ENCODE data around the gene RADIL.

The RADIL gene

DNA sequence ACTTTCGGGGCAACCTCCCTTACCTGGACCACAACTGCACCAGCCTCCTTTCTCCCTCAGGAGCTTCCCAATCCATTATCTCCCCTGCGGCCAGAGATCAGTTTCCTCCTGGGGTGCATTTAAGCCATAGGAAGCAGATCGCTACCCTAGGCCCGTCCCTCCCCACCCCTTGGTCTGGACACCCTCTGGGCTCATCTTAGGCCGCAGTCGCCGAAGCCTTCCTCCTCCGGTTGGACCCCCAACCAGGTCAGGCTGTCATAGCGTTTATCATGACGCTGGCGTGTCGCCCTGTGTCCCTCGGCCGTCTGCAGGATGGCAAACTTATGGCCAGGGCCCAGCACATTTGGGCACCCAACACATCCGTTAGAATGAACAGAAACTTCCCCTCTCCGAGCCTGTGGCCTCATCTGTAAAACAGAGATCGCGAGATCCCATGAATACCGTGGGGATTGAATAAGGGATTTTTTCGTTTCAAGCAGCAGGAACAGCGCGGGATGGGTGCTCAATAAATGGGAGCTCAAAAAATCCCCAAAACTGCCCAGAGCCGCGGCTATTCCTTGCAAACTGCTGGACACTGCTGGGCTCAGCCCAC is 108.8 kb downstream of the RADIL start:
- Mint-ChIP-seq H3K27ac (peak overlapping the region; percentile 98), H3K4me1 (ENCODE audit: low read depth) (peaks cover 29% of the 10 kb centered on the region), H3K9me3 (no peaks in the 10 kb centered on the region), H3K36me3 (ENCODE audit: low read depth) (peaks cover 16% of the 10 kb centered on the region), H3K4me3 (peak overlapping the region; percentile 95), H3K27me3 (ENCODE audit: low read depth) (no peaks in the 10 kb centered on the region)
- DNase-seq (ENCODE audit: low spot score), result no peak

- H3K4me1 Mint-ChIP-seq (ENCODE audit: low read depth), result peaks cover 29% of the 10 kb centered on the region
- H3K36me3 Mint-ChIP-seq (ENCODE audit: low read depth), result peaks cover 15% of the 10 kb centered on the region
- peak overlapping the region; percentile 98 for H3K27ac Mint-ChIP-seq
- H3K4me3 Mint-ChIP-seq, result peak overlapping the region; percentile 95
- no peak for DNase-seq (ENCODE audit: low spot score)
- no peaks in the 10 kb centered on the region for H3K27me3 Mint-ChIP-seq (ENCODE audit: low read depth)
- H3K9me3 Mint-ChIP-seq, result no peaks in the 10 kb centered on the region
Observed at GRCh38 chr7:4774007-4774406, 109.5 kb downstream of the RADIL start.

- Mint-ChIP-seq H3K9me3 (no peaks in the 10 kb centered on the region), H3K27ac (no peak overlapping the region), H3K36me3 (ENCODE audit: low read depth) (peaks cover 8% of the 10 kb centered on the region), H3K27me3 (ENCODE audit: low read depth) (no peaks in the 10 kb centered on the region), H3K4me3 (no peak overlapping the region), H3K4me1 (ENCODE audit: low read depth) (peaks cover 20% of the 10 kb centered on the region)
- no peak for DNase-seq (ENCODE audit: low spot score)
Observed at GRCh38 chr7:4772306-4772705, 111.2 kb downstream of the RADIL start.

DNA sequence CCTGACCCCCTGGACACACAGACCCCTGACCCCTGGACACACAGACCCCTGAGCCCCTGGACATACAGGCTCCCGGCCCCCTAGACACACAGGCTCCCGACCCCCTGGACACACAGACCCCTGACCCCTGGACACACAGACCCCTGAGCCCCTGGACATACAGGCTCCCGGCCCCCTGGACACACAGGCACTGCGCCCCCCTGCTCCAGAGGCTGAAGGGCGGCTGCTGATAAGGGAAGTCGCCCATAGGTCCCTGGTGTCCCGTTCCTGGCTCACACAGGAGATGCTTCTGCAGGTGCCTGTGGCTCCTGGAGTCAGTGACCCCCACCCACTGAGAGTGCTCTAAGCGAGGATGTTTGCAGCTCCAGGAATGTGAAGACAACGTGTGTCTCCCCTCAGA is 111.8 kb downstream of the RADIL start:
- no peaks in the 10 kb centered on the region for H3K9me3 Mint-ChIP-seq
- H3K36me3 Mint-ChIP-seq (ENCODE audit: low read depth), result peaks cover 5% of the 10 kb centered on the region
- no peak overlapping the region for H3K27ac Mint-ChIP-seq
- H3K4me3 Mint-ChIP-seq, result no peak overlapping the region
- DNase-seq (ENCODE audit: low spot score), result no peak
- peaks cover 16% of the 10 kb centered on the region for H3K4me1 Mint-ChIP-seq (ENCODE audit: low read depth)
- no peaks in the 10 kb centered on the region for H3K27me3 Mint-ChIP-seq (ENCODE audit: low read depth)

- peaks cover 2% of the 10 kb centered on the region for H3K36me3 Mint-ChIP-seq (ENCODE audit: low read depth)
- peaks cover 11% of the 10 kb centered on the region for H3K4me1 Mint-ChIP-seq (ENCODE audit: low read depth)
- no peak overlapping the region for H3K4me3 Mint-ChIP-seq
- H3K9me3 Mint-ChIP-seq, result no peaks in the 10 kb centered on the region
- DNase-seq (ENCODE audit: low spot score), result no peak
- no peak overlapping the region for H3K27ac Mint-ChIP-seq
- H3K27me3 Mint-ChIP-seq (ENCODE audit: low read depth), result no peaks in the 10 kb centered on the region
Observed at GRCh38 chr7:4770886-4771285, 112.6 kb downstream of the RADIL start.

DNA sequence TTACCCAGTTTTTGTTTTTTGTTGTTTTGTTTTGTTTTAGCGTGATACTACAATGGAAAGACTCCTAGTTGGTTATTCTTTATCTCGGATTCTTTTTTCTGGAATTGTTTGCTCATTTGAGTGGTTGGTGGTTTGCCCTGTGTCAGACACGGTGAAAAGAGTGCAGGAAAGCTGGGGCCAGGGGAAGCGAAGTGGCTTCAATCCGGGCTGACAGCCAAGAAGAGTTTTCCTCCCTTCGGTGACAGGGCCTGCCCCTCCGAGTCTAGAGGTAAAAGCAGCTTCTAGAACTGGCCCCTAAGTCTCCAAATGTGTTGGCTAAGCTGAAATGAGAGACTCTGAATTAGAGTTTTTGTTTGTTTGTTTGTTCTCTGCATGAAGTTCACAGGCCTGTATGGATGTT is 113.8 kb downstream of the RADIL start:
- no peak overlapping the region for H3K27ac Mint-ChIP-seq
- no peak for DNase-seq (ENCODE audit: low spot score)

DNA sequence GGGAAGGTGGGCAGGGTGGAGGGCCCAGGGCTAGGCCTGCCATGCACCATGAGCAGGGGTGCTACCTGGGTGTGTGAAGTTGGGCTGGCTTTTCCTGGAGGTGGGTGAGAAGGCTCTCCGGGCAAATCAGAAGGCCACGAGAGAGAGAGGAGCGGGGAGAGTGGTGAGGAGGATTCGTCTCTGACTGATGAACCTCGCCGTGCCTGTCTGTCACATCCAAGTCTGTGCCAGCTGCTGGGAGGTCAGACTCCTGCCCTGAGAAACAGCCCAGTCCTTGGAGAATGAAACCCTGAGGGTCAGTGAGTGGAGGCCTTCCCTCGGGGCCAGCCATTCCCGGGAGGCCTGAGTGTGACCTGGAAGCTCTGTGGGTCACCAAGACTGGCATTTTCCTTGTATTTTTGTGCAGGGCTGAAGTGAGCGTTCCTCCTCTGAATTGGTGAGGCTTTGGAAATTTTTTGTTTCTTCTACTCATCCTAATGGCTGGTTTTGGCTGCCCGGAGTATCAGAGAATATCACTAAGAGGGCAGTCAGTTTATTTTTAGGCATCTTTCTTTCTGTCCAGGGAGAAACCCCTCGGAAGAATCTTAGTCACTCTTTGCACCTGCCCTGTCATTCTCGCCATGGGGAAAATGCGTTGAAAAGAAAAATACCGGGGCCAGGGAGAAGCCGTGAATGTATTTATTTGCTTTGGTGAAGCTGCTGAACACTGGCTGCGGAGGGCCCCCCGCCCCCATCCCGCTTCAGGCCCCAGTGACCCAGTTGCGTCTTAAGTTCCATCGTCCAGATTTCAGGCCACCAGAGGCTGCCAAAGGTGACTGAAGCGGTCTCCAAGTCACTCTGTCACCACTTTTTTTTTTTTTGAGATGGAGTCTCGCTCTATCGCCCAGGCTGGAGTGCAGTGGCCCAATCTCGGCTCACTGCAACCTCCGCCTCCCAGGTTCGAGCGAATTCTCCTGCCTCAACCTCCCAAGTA is 114.6 kb downstream of the RADIL start:
- Mint-ChIP-seq H3K4me3 (no peak overlapping the region), H3K27ac (no peak overlapping the region), H3K9me3 (no peaks in the 10 kb centered on the region), H3K36me3 (ENCODE audit: low read depth) (no peaks in the 10 kb centered on the region), H3K27me3 (ENCODE audit: low read depth) (no peaks in the 10 kb centered on the region), H3K4me1 (ENCODE audit: low read depth) (no peaks in the 10 kb centered on the region)
- DNase-seq (ENCODE audit: low spot score), result no peak

More for the DNA sequence above, 113.8 kb downstream of the RADIL start:
- no peak overlapping the region for H3K4me3 Mint-ChIP-seq
- no peaks in the 10 kb centered on the region for H3K27me3 Mint-ChIP-seq (ENCODE audit: low read depth)
- no peaks in the 10 kb centered on the region for H3K9me3 Mint-ChIP-seq
- H3K36me3 Mint-ChIP-seq (ENCODE audit: low read depth), result no peaks in the 10 kb centered on the region
- H3K4me1 Mint-ChIP-seq (ENCODE audit: low read depth), result peaks cover 8% of the 10 kb centered on the region

DNA sequence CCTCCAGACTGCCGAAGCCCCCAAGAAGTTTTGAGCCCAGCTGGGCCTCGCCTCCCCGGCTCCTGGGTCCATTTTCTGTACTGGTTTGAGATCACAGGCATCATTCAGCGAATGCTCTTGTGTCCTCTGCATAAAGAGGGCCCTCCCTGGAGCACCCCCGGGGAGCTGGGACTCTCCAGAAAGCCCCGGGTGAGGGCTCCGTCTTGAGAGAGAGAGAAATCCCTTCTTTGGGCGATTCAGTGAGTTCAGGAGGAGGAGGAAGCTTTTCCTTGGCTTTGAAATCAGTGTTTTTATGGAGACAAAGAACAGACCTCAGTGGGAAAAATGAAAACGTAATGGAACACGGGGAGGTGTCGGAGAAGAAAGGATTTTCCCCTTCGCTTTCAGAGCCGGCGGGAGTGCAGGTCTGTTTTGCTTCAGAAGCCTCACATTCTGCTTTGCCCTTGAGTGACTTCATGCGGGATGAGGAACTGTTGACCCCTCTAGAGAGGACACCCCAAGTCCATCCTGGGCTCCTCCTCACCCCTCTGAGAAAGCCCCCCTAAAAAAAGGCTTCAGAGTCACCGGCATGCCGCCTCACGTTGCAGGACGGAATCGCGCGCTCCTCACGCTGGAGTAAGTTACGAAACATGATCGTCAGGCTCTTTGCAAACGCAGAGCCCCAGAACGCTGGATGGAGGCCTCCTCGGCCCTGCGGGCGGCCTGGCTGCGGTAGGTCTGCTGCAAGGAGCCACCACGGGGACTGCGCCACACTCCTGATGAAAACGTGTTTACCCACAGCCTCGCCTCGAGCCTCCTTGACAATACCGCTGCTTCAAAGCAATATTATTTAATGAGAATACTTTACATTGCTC is 116.6 kb downstream of the RADIL start:
- Mint-ChIP-seq H3K4me1 (ENCODE audit: low read depth) (no peaks in the 10 kb centered on the region), H3K27me3 (ENCODE audit: low read depth) (no peaks in the 10 kb centered on the region), H3K36me3 (ENCODE audit: low read depth) (peaks cover 9% of the 10 kb centered on the region), H3K9me3 (no peaks in the 10 kb centered on the region), H3K27ac (no peak overlapping the region), H3K4me3 (no peak overlapping the region)
- DNase-seq (ENCODE audit: low spot score), result no peak

GRCh38 chr7:4765776-4766490 is 117.6 kb downstream of the RADIL start:
- Mint-ChIP-seq H3K4me1 (ENCODE audit: low read depth) (no peaks in the 10 kb centered on the region), H3K27me3 (ENCODE audit: low read depth) (no peaks in the 10 kb centered on the region), H3K4me3 (no peak overlapping the region), H3K27ac (no peak overlapping the region), H3K9me3 (no peaks in the 10 kb centered on the region), H3K36me3 (ENCODE audit: low read depth) (peaks cover 16% of the 10 kb centered on the region)
- DNase-seq (ENCODE audit: low spot score), result no peak

GRCh38 chr7:4764402-4765007 is 119.0 kb downstream of the RADIL start:
- Mint-ChIP-seq H3K27me3 (ENCODE audit: low read depth) (no peaks in the 10 kb centered on the region), H3K36me3 (ENCODE audit: low read depth) (peaks cover 22% of the 10 kb centered on the region), H3K27ac (no peak overlapping the region)

GRCh38 chr7:4763794-4764185 is 119.7 kb downstream of the RADIL start:
- H3K36me3 Mint-ChIP-seq (ENCODE audit: low read depth), result peaks cover 22% of the 10 kb centered on the region
- no peak for DNase-seq (ENCODE audit: low spot score)
- no peak overlapping the region for H3K4me3 Mint-ChIP-seq
- H3K27ac Mint-ChIP-seq, result no peak overlapping the region
- no peaks in the 10 kb centered on the region for H3K27me3 Mint-ChIP-seq (ENCODE audit: low read depth)
- H3K9me3 Mint-ChIP-seq, result no peaks in the 10 kb centered on the region
- no peaks in the 10 kb centered on the region for H3K4me1 Mint-ChIP-seq (ENCODE audit: low read depth)

More at GRCh38 chr7:4764402-4765007, 119.0 kb downstream of the RADIL start:
- DNase-seq (ENCODE audit: low spot score), result no peak
- Mint-ChIP-seq H3K4me1 (ENCODE audit: low read depth) (no peaks in the 10 kb centered on the region), H3K4me3 (no peak overlapping the region), H3K9me3 (no peaks in the 10 kb centered on the region)

DNA sequence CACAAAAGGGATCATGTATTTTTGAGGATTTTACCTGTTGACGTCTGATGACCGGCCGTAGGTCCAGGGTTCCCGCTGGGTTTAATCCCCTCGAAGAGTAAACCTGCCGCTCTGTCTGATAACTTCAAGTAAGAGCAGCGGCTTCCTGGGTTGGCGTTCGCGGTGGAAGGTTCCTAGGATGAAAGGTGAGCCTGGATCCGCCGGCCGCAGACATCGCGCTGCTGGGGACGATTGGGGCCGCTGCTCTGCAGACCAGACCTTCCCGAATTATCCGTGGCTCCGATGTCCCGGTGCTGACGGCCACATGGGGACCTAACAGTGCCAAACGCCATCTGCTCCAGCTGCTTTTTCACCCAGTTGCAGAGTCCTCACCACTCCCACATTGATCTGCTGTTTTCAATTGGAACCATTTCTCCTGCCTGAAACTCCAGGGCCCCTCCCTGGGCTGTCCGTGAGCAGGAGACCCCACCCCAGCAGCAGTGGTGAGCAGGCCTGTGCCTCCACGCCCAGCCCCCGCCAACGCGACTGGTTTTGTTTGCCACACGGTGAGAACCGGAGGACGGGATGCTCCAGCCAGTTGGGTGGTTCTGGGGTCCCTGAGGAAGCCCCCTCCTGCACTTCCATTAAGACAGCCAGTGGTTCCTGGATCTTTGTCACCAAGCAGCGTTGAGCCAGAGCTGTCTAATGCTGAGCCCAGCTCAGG is 120.3 kb downstream of the RADIL start:
- H3K4me1 Mint-ChIP-seq (ENCODE audit: low read depth), result no peaks in the 10 kb centered on the region
- no peak for DNase-seq (ENCODE audit: low spot score)
- no peak overlapping the region for H3K27ac Mint-ChIP-seq
- H3K9me3 Mint-ChIP-seq, result no peaks in the 10 kb centered on the region
- H3K27me3 Mint-ChIP-seq (ENCODE audit: low read depth), result no peaks in the 10 kb centered on the region
- H3K36me3 Mint-ChIP-seq (ENCODE audit: low read depth), result peaks cover 22% of the 10 kb centered on the region
- H3K4me3 Mint-ChIP-seq, result no peak overlapping the region
